Keratinocyte (primary cell): ENCODE results near the gene FOXN1. TPM values are rescaled to one million over a fixed set of nuclear protein-coding genes. Genes with fewer than 3 reads are reported as not detected.

Source experiments
- DNase-seq: peaks from one replicate; pipeline ENCODE4 v3.0.0-alpha.2; 2011; ENCODE audit warnings: low read depth, missing footprints, low spot score
- FAIRE-seq: peaks from 2 replicates; lab custom pipeline; 2011; peaks lifted over from hg19 to GRCh38; lab: Jason Lieb, UNC
- H2AFZ ChIP-seq: 2 replicates; pipeline ENCODE4 v1.6.0; 2012; ENCODE audit warnings: low read length, control low read depth, inconsistent platforms; ENCODE audit not compliant: control insufficient read depth
- H3K27ac ChIP-seq: 2 replicates; pipeline ENCODE4 v1.5.1; 2011; ENCODE audit warnings: low read length; ENCODE audit not compliant: control insufficient read depth, insufficient read depth
- H3K27me3 ChIP-seq: 3 replicates; pipeline ENCODE4 v1.6.0; 2011; ENCODE audit warnings: low read length; ENCODE audit not compliant: control insufficient read depth, insufficient read depth; ENCODE audit errors: extremely low read depth
- H3K36me3 ChIP-seq, 2 experiments: 2 replicates in 1 of 2; 3 replicates in 1 of 2; pipeline ENCODE4 v1.5.1; 2011; ENCODE audit warnings: low read length in 2 of 2, mild to moderate bottlenecking in 1 of 2; ENCODE audit not compliant: control insufficient read depth in 2 of 2, insufficient read depth in 2 of 2; ENCODE audit errors: extremely low read depth in 1 of 2
- H3K4me1 ChIP-seq: 3 replicates; pipeline ENCODE4 v1.5.1; 2011; ENCODE audit warnings: low read length; ENCODE audit not compliant: control insufficient read depth, insufficient read depth; ENCODE audit errors: extremely low read depth
- H3K4me2 ChIP-seq: 3 replicates; pipeline ENCODE4 v1.6.0; 2011; ENCODE audit warnings: low read depth, low read length; ENCODE audit not compliant: control insufficient read depth, insufficient read depth; ENCODE audit errors: extremely low read depth
- H3K4me3 ChIP-seq, 3 experiments: fragments of 200-600 bp in 1 of 3; sonication (generic) in 1 of 3; 2 replicates in 2 of 3; 3 replicates in 1 of 3; pipeline ENCODE4 v1.5.1; 2011 to 2016; ENCODE audit warnings: low read length in 3 of 3, mild to moderate bottlenecking in 3 of 3, control low read depth in 2 of 3, inconsistent platforms in 1 of 3, low read depth in 1 of 3, mixed read lengths in 1 of 3, mixed run types in 1 of 3, moderate library complexity in 1 of 3; ENCODE audit not compliant: control insufficient read depth in 2 of 3, insufficient read depth in 2 of 3; ENCODE audit errors: extremely low read depth in 1 of 3
- H3K79me2 ChIP-seq: 2 replicates; pipeline ENCODE4 v1.6.0; 2012; ENCODE audit warnings: low read length; ENCODE audit not compliant: control insufficient read depth, insufficient read depth
- H3K9ac ChIP-seq: 3 replicates; pipeline ENCODE4 v1.6.0; 2011; ENCODE audit warnings: low read length; ENCODE audit not compliant: control insufficient read depth, insufficient read depth; ENCODE audit errors: extremely low read depth
- H3K9me1 ChIP-seq: 3 replicates; pipeline ENCODE4 v1.6.0; 2011; ENCODE audit warnings: low read length; ENCODE audit not compliant: control insufficient read depth, insufficient read depth; ENCODE audit errors: extremely low read depth
- H3K9me3 ChIP-seq: 2 replicates; pipeline ENCODE4 v1.5.1; 2012; ENCODE audit warnings: low read depth, low read length; ENCODE audit not compliant: control insufficient read depth
- H4K20me1 ChIP-seq: 3 replicates; pipeline ENCODE4 v1.6.0; 2011; ENCODE audit warnings: low read length; ENCODE audit not compliant: control insufficient read depth, insufficient read depth; ENCODE audit errors: extremely low read depth
- EZH2 ChIP-seq: IDR thresholded peaks from one replicate; pipeline ENCODE4 v1.6.1; 2012; ENCODE audit warnings: inconsistent platforms, mild to moderate bottlenecking, low read length, moderate library complexity
- dilution Hi-C: fragments of 300-500 bp; cut with MboI; formaldehyde crosslinking; loops from one replicate; pipeline ENCODE4 v1.7.0; 2020; ENCODE audit warnings: low sequenced_read_pairs; ENCODE audit not compliant: extremely low pct_ligation_motif_present
- polyA plus RNA-seq, 5 experiments: library from polyadenylated mRNA; depleted of rRNA in 3 of 5; stranded (reverse) in 3 of 5; stranded (forward) in 1 of 5; unstranded in 1 of 5; fragments of >200 nt; gene quantifications; 1 replicate in 1 of 5; 2 replicates in 3 of 5; 3 replicates in 1 of 5; pipeline versions ENCODE4 v1.2.1 to v1.2.3, GENCODE V29; 2011 to 2012; ENCODE audit warnings: missing spikeins in 2 of 5, low read depth in 1 of 5, low replicate concordance in 1 of 5
- TF ChIP-seq, protein P1 (sequence below), 3 experiments: IDR thresholded peaks in 1 of 3; conservative IDR thresholded peaks in 1 of 3; optimal IDR thresholded peaks in 1 of 3; 2 replicates in 2 of 3; 3 replicates in 1 of 3; pipeline versions ENCODE3 to v1.5.1; 2011; ENCODE audit warnings: low read length in 3 of 3, mild to moderate bottlenecking in 3 of 3, moderate library complexity in 2 of 3, control low read depth in 1 of 3, inconsistent platforms in 1 of 3; ENCODE audit not compliant: insufficient read depth in 2 of 3; ENCODE audit errors: extremely low read depth in 1 of 3

Gene FOXN1
- polyA plus RNA-seq, 1 donor (not counting 4 experiments of a cell fraction or from before 2014, with no cell fraction given): 0.29 TPM

DNA sequence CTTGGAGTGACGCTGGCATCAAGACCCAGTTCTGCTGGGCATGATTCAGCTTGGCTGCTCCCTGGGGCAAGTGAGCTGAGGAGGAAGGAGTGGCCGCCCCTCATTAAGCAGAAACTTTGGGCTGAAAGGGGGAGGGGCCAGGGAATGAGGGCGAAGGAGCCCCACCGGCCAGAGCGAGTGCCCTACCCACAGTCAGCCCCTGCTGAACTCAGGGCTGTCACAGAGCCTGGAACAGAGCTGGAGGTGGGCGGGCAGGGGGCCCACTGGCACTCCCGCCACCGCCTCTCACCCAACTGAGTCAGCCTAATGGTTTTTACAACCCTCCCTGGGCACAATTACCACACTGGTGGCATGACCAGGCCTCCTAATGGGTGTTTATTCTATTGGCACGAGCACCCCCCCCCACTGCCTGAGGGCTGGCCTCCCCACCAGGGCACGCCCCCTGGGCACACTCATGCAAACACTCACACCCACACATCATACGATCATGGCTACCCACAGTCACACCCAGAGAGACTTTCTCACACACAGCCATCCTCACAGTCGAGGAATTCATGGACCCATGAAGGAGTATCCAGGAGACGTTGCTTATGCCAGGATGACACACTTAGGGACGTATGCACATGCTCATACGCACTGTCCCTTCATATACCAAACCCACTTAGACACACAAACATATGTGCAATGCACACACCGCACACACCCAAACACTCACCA is 27.1 kb downstream of the FOXN1 start:
- DNase-seq: peak; percentile 66
- no peaks in the 10 kb centered on the region for H3K9me1 ChIP-seq

DNA sequence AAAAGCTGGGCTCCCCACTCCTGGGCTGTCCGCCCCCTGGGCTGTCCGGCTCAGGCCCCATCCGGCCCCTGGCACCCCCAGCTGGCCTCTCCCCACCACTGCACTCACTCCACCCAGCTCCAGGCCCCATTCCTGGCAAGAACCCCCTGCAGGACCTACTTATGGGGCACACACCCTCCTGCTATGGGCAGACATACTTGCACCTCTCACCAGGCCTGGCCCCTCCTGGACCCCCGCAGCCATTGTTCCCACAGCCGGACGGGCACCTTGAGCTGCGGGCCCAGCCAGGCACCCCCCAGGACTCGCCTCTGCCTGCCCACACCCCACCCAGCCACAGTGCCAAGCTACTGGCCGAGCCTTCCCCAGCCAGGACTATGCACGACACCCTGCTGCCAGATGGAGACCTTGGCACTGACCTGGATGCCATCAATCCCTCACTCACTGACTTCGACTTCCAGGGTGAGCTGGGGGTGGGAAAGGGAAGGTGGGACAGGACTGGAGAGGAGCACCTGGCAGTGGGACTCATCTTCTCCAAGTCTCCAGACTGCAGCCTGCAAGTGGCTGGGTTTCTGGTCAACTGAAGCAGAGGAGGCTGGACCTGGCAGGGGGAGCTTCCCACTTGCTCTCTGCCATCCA is 28.7 kb downstream of the FOXN1 start:
- no peaks in the 10 kb centered on the region for H3K9me3 ChIP-seq
- H3K9me1 ChIP-seq: no peaks in the 10 kb centered on the region
- H3K79me2 ChIP-seq: no peaks in the 10 kb centered on the region
- FAIRE-seq (no peak), DNase-seq (no peak)
- no peaks in the 10 kb centered on the region for H3K36me3 ChIP-seq
- no peak overlapping the region for H3K4me2 ChIP-seq
- H4K20me1 ChIP-seq: no peaks in the 10 kb centered on the region
- dilution Hi-C loops: no loop called here
- H3K27ac ChIP-seq: no peak overlapping the region
- no peak overlapping the region for H2AFZ ChIP-seq
- TF ChIP-seq, protein P1, sequence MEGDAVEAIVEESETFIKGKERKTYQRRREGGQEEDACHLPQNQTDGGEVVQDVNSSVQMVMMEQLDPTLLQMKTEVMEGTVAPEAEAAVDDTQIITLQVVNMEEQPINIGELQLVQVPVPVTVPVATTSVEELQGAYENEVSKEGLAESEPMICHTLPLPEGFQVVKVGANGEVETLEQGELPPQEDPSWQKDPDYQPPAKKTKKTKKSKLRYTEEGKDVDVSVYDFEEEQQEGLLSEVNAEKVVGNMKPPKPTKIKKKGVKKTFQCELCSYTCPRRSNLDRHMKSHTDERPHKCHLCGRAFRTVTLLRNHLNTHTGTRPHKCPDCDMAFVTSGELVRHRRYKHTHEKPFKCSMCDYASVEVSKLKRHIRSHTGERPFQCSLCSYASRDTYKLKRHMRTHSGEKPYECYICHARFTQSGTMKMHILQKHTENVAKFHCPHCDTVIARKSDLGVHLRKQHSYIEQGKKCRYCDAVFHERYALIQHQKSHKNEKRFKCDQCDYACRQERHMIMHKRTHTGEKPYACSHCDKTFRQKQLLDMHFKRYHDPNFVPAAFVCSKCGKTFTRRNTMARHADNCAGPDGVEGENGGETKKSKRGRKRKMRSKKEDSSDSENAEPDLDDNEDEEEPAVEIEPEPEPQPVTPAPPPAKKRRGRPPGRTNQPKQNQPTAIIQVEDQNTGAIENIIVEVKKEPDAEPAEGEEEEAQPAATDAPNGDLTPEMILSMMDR (optimal IDR thresholded peaks at IDR 0.05 in 1 of 3, IDR thresholded peaks at IDR 0.05 in 1 of 3, conservative IDR thresholded peaks at IDR 0.05 in 1 of 3; ENCODE audit: extremely low read depth in 1 of 3, insufficient read depth in 2 of 3, low read length in 3 of 3): no peak
- TF ChIP-seq EZH2: no peak
- no peak overlapping the region for H3K4me3 ChIP-seq
- peaks cover 8% of the 10 kb centered on the region for H3K27me3 ChIP-seq
- peaks cover 14% of the 10 kb centered on the region for H3K4me1 ChIP-seq
- H3K9ac ChIP-seq: no peak overlapping the region

More for the DNA sequence above, 27.1 kb downstream of the FOXN1 start:
- H3K36me3 ChIP-seq: no peaks in the 10 kb centered on the region
- H2AFZ ChIP-seq: no peak overlapping the region
- peaks cover 5% of the 10 kb centered on the region for H4K20me1 ChIP-seq
- H3K9ac ChIP-seq: peak overlapping the region; percentile 9
- H3K4me3 ChIP-seq: no peak overlapping the region
- TF ChIP-seq EZH2: no peak
- TF ChIP-seq, protein P1 (optimal IDR thresholded peaks at IDR 0.05 in 1 of 3, IDR thresholded peaks at IDR 0.05 in 1 of 3, conservative IDR thresholded peaks at IDR 0.05 in 1 of 3; ENCODE audit: extremely low read depth in 1 of 3, insufficient read depth in 2 of 3, low read length in 3 of 3): peak in 1 of 3 experiments; percentile 4
- peak; percentile 92 for FAIRE-seq
- dilution Hi-C loops: no loop called here
- H3K4me2 ChIP-seq: peak overlapping the region; percentile 54
- no peaks in the 10 kb centered on the region for H3K79me2 ChIP-seq
- H3K4me1 ChIP-seq: peaks cover 16% of the 10 kb centered on the region
- no peak overlapping the region for H3K27ac ChIP-seq
- H3K27me3 ChIP-seq: peaks cover 8% of the 10 kb centered on the region
- no peaks in the 10 kb centered on the region for H3K9me3 ChIP-seq
